Chondrocyte (in vitro differentiated cells): ENCODE measurements around the gene SNX25. TPM values are rescaled to one million over a fixed set of nuclear protein-coding genes. Genes with fewer than 3 reads are reported as not detected.

Source experiments
- DNase-seq: peaks from one replicate; pipeline ENCODE4 v3.0.0; 2021; ENCODE audit warnings: mixed read lengths, low spot score
- H3K27ac Mint-ChIP-seq: one replicate; pipeline ENCODE4 v1.8.0; 2021; ENCODE audit warnings: mild to moderate bottlenecking, moderate library complexity, mixed read lengths; ENCODE audit not compliant: unreplicated experiment
- H3K27me3 Mint-ChIP-seq: 2 replicates; pipeline ENCODE4 v1.8.0; 2021; ENCODE audit warnings: low read depth, mixed read lengths
- H3K36me3 Mint-ChIP-seq: 2 replicates; pipeline ENCODE4 v1.8.0; 2021; ENCODE audit warnings: low read depth, mixed read lengths
- H3K4me1 Mint-ChIP-seq: 2 replicates; pipeline ENCODE4 v1.8.0; 2021; ENCODE audit warnings: low read depth, mild to moderate bottlenecking, mixed read lengths
- H3K4me3 Mint-ChIP-seq: one replicate; pipeline ENCODE4 v1.8.0; 2021; ENCODE audit warnings: mild to moderate bottlenecking, moderate library complexity, mixed read lengths; ENCODE audit not compliant: unreplicated experiment
- H3K9me3 Mint-ChIP-seq: 2 replicates; pipeline ENCODE4 v1.8.0; 2021; ENCODE audit warnings: low read depth, mixed read lengths
- total RNA-seq: library from RNA; stranded (reverse); gene quantifications from 3 replicates; pipeline ENCODE4 v1.2.1, GENCODE V29; 2021
- TF ChIP-seq, protein P1 (sequence below): fragments of 200-600 bp; sonication (generic); IDR thresholded peaks from 2 replicates; pipeline ENCODE4 v1.5.0; 2021; ENCODE audit warnings: antibody characterized with exemption, mild to moderate bottlenecking, moderate library complexity

Gene SNX25
- total RNA-seq, 1 donor from 2014 or later, result 53.6 TPM

DNA sequence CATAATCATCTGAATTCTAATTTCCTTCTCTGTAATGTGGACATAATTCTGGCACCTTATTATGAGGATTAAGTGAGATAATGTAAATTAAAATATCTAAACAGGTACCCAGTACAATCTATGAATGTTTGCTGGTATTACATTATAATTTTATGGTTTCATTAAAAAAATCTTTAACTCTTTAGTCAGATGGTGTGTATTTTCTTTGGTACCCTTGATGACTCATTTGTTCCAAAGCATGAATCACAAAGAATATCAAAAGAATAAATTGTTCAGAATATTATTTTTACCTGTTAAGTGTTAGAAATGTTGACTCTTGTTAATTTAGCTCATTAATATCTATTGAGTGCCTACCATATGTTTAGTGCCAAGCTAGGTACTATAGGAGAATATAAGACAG is 74.3 kb downstream of the SNX25 start:
- H3K27me3 Mint-ChIP-seq, result no peaks in the 10 kb centered on the region
- H3K27ac Mint-ChIP-seq, result peak overlapping the region; percentile 57
- no peak overlapping the region for H3K4me3 Mint-ChIP-seq
- TF ChIP-seq, protein P1, sequence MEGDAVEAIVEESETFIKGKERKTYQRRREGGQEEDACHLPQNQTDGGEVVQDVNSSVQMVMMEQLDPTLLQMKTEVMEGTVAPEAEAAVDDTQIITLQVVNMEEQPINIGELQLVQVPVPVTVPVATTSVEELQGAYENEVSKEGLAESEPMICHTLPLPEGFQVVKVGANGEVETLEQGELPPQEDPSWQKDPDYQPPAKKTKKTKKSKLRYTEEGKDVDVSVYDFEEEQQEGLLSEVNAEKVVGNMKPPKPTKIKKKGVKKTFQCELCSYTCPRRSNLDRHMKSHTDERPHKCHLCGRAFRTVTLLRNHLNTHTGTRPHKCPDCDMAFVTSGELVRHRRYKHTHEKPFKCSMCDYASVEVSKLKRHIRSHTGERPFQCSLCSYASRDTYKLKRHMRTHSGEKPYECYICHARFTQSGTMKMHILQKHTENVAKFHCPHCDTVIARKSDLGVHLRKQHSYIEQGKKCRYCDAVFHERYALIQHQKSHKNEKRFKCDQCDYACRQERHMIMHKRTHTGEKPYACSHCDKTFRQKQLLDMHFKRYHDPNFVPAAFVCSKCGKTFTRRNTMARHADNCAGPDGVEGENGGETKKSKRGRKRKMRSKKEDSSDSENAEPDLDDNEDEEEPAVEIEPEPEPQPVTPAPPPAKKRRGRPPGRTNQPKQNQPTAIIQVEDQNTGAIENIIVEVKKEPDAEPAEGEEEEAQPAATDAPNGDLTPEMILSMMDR, result no peak
- H3K9me3 Mint-ChIP-seq, result no peaks in the 10 kb centered on the region
- no peak for DNase-seq
- peaks cover 11% of the 10 kb centered on the region for H3K36me3 Mint-ChIP-seq
- H3K4me1 Mint-ChIP-seq, result peaks cover 77% of the 10 kb centered on the region

DNA sequence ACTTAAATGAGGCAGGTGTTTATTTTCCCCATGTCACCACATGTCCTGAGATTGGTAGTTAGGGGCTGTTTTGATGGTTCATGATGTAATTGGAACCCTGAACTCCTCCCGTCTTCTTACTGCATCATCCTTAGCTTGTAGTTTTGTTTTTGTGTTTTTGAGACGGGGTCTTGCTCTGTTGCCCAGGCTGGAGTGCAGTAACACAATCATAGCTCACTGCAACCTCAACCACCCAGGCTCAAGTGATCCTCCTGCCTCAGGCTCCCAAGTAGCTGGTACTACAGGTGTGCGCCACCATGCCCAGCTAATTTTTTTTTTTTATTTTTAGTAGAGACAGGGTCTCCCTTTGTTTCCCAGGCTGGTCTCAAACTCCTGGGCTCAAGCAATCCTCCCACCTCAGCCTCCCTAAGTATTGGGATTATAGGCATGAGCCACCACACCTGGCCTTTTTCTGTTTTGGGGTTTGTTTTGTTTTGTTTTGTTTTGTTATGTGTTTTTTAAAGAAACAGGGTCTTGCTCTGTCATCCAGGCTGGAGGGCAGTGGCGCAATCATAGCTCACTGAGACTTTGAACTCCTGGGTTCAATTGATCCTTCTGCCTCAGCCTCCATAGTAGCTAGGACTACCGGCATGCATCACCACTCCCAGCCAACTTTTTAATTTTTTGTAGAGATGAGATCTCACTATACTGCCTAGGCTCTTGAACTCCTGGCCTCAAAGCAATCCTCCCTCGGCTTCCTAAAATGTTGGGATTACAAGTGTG is 76.4 kb downstream of the SNX25 start:
- H3K4me3 Mint-ChIP-seq, result no peak overlapping the region
- H3K4me1 Mint-ChIP-seq, result peaks cover 71% of the 10 kb centered on the region
- H3K27me3 Mint-ChIP-seq, result no peaks in the 10 kb centered on the region
- H3K27ac Mint-ChIP-seq, result peak overlapping the region; percentile 95
- TF ChIP-seq, protein P1, result no peak
- H3K36me3 Mint-ChIP-seq, result peaks cover 21% of the 10 kb centered on the region
- no peaks in the 10 kb centered on the region for H3K9me3 Mint-ChIP-seq
- DNase-seq, result no peak

DNA sequence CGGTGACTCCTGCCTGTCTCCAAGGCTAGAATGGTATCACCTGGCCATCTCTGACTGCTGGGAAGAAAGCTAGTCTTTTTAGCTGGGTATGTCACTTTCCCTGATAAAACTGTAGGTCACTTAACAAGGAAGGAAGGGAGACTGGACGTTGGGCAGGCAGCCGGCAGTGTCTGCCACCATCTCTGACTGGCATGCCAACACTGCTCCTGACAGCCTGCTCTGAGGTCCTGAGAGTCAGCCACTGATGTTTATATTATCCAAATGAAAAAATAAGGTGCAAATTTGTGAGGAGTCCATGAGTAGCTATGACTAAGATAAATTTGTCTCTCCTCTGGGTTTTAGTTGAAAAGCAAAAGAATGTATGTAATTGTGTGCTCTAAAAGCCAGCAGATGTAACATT is 77.2 kb downstream of the SNX25 start:
- H3K36me3 Mint-ChIP-seq, result peaks cover 21% of the 10 kb centered on the region
- H3K9me3 Mint-ChIP-seq, result no peaks in the 10 kb centered on the region
- DNase-seq, result no peak
- H3K27me3 Mint-ChIP-seq, result no peaks in the 10 kb centered on the region
- H3K27ac Mint-ChIP-seq, result peak overlapping the region; percentile 95
- H3K4me3 Mint-ChIP-seq, result peak overlapping the region; percentile 43
- TF ChIP-seq, protein P1, result no peak
- peaks cover 64% of the 10 kb centered on the region for H3K4me1 Mint-ChIP-seq

DNA sequence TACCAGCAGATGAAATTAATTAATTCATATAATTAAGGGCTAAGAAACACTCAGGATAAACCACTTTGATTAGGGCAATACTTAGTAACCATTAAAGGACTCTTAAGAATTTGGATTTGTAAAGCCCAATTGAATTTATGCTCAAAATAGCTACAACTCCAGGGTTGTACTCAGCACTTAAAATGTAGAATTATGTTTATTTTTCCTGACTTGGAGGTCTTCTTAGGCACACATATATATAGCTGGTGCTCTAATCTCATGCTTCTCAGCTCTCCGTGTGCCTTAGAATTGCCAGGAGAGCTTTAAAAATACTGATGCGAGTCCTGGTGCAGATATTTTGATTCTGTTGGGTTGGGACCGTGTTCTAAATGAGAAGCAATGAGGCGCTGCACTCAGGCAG is 77.6 kb downstream of the SNX25 start:
- DNase-seq, result no peak
- TF ChIP-seq, protein P1, result no peak
- Mint-ChIP-seq H3K9me3 (no peaks in the 10 kb centered on the region), H3K27me3 (no peaks in the 10 kb centered on the region), H3K27ac (peak overlapping the region; percentile 95), H3K4me3 (peak overlapping the region; percentile 43), H3K4me1 (peaks cover 62% of the 10 kb centered on the region), H3K36me3 (peaks cover 24% of the 10 kb centered on the region)

DNA sequence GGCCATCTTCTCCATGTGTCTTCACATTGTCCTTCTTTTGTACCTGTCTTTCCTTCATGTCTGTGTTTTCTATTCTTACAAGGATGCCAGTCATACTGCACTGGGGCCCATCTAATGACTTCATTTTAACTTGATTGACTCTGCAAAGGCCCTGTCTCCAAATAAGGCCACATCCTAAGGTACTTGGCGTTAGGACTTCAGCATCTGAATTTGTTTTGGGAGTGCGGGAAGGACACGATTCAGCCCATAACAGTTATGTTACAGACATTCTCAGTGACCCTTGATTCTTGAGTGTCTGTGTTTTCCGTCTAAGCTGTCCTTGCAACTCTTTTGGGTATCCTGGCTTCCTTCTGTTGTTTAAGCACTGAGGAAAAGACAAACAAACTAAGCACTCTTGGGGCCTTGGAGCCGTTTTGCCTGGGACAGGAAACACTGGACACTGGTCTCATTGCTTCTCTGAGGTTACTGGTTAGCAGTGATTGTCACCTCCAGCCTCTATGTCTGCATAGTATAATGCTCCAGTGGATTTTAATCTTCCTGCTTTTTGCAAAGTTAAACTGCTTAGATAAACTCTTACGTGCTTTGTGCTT is 80.7 kb downstream of the SNX25 start:
- no peaks in the 10 kb centered on the region for H3K27me3 Mint-ChIP-seq

More for the DNA sequence above, 80.7 kb downstream of the SNX25 start:
- H3K27ac Mint-ChIP-seq, result no peak overlapping the region
- H3K4me1 Mint-ChIP-seq, result peaks cover 35% of the 10 kb centered on the region
- no peak for DNase-seq
- H3K4me3 Mint-ChIP-seq, result no peak overlapping the region
- no peaks in the 10 kb centered on the region for H3K9me3 Mint-ChIP-seq
- H3K36me3 Mint-ChIP-seq, result peaks cover 35% of the 10 kb centered on the region
- TF ChIP-seq, protein P1, result no peak
